PFSK-1 (cell line): ENCODE results near the gene CERS4.

Source experiments
- FOXP2 ChIP-seq: optimal IDR thresholded peaks from 2 replicates; pipeline ENCODE3; 2011; ENCODE audit warnings: borderline replicate concordance, control low read depth, inconsistent platforms; ENCODE audit not compliant: insufficient read depth; ENCODE audit errors: extremely low read length, extremely low read depth
- POLR2AphosphoS5 ChIP-seq: IDR thresholded peaks from 2 replicates; pipeline ENCODE4 v1.6.1; 2012; ENCODE audit warnings: low read depth, mild to moderate bottlenecking, control low read depth, low read length, moderate library complexity
- SIN3A ChIP-seq: IDR thresholded peaks from 2 replicates; pipeline ENCODE4 v1.6.1; 2012; ENCODE audit warnings: mild to moderate bottlenecking, low read length, moderate library complexity, borderline replicate concordance; ENCODE audit not compliant: insufficient read depth
- TAF1 ChIP-seq: IDR thresholded peaks from 2 replicates; pipeline ENCODE4 v1.6.1; 2012; ENCODE audit warnings: low read length, control low read depth, borderline replicate concordance; ENCODE audit not compliant: insufficient read depth
- TF ChIP-seq, protein P1 (sequence below), 2 experiments: IDR thresholded peaks; 2 replicates each; pipeline versions ENCODE4 v1.6.1 to v1.8.0; 2011 to 2012; ENCODE audit warnings: low read depth in 2 of 2, low read length in 2 of 2, control low read depth in 1 of 2, inconsistent platforms in 1 of 2, mild to moderate bottlenecking in 1 of 2, moderate library complexity in 1 of 2; ENCODE audit not compliant: insufficient read depth in 1 of 2

DNA sequence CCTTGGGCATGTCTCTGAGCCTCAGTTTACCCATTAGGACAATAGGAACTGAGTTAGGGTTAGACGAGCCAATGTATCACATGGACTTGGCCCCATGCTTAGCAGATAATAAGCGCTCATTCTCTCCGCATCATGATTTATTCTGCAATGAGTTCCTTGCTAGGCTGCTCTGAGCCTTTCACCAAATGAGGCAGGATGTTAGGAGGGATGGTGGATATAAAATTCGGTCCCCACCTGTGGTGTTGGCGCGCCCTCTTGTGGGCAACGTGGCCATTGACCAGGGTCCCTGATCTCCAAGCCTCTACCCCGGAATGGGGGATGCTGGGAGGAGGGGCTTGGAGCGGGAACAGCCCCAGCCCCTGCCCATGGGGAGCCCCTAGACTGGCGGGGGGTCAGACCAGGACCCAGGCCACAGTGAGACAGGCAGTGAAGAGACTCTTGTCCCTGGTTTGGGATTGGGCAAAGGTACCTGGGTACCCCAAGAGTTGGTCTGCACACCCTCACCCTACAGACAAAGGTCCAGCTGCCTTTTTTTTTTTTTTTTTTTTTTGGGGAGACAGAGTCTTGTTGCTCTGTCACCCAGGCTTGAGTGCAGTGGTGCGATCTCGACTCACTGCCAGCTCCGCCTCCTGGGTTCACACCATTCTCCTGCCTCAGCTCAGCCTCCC is 43.9 kb downstream of the CERS4 start:
- TF ChIP-seq, protein P1, sequence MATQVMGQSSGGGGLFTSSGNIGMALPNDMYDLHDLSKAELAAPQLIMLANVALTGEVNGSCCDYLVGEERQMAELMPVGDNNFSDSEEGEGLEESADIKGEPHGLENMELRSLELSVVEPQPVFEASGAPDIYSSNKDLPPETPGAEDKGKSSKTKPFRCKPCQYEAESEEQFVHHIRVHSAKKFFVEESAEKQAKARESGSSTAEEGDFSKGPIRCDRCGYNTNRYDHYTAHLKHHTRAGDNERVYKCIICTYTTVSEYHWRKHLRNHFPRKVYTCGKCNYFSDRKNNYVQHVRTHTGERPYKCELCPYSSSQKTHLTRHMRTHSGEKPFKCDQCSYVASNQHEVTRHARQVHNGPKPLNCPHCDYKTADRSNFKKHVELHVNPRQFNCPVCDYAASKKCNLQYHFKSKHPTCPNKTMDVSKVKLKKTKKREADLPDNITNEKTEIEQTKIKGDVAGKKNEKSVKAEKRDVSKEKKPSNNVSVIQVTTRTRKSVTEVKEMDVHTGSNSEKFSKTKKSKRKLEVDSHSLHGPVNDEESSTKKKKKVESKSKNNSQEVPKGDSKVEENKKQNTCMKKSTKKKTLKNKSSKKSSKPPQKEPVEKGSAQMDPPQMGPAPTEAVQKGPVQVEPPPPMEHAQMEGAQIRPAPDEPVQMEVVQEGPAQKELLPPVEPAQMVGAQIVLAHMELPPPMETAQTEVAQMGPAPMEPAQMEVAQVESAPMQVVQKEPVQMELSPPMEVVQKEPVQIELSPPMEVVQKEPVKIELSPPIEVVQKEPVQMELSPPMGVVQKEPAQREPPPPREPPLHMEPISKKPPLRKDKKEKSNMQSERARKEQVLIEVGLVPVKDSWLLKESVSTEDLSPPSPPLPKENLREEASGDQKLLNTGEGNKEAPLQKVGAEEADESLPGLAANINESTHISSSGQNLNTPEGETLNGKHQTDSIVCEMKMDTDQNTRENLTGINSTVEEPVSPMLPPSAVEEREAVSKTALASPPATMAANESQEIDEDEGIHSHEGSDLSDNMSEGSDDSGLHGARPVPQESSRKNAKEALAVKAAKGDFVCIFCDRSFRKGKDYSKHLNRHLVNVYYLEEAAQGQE (IDR thresholded peaks at IDR 0.05; ENCODE audit: insufficient read depth in 1 of 2, low read depth in 2 of 2, low read length in 2 of 2), result no peak
- no peak for TF ChIP-seq POLR2AphosphoS5
- no peak for TF ChIP-seq TAF1
- TF ChIP-seq SIN3A, result no peak
- TF ChIP-seq FOXP2, result peak; percentile 30
